Endodermal cell (in vitro differentiated cells): Measurements from ENCODE around the gene PRKAG2. TPM values are rescaled to one million over a fixed set of nuclear protein-coding genes. Genes with fewer than 3 reads are reported as not detected.

Experiments used
- DNase-seq: peaks from one replicate; pipeline ENCODE4 v3.0.0-alpha.2; 2017
- H3K27ac ChIP-seq: 2 replicates; pipeline ENCODE4 v1.5.1; 2013; ENCODE audit warnings: mild to moderate bottlenecking, low read depth, low read length, moderate library complexity
- H3K27me3 ChIP-seq: 2 replicates; pipeline ENCODE4 v1.6.1; 2013; ENCODE audit warnings: mild to moderate bottlenecking, low read length, moderate library complexity; ENCODE audit not compliant: insufficient read depth, control insufficient read depth, poor library complexity, severe bottlenecking
- H3K36me3 ChIP-seq: 2 replicates; pipeline ENCODE4 v1.7.0; 2013; ENCODE audit warnings: mild to moderate bottlenecking, low read length, moderate library complexity; ENCODE audit not compliant: control insufficient read depth, insufficient read depth
- H3K4me1 ChIP-seq: one replicate; pipeline ENCODE4 v1.7.0; 2013; ENCODE audit warnings: low read length; ENCODE audit not compliant: control insufficient read depth, insufficient read depth
- H3K4me3 ChIP-seq: 2 replicates; pipeline ENCODE4 v1.5.1; 2013; ENCODE audit warnings: mild to moderate bottlenecking, low read length, moderate library complexity
- H3K9ac ChIP-seq: 2 replicates; pipeline ENCODE4 v1.6.1; 2013; ENCODE audit warnings: mild to moderate bottlenecking, low read length, moderate library complexity; ENCODE audit not compliant: poor library complexity, severe bottlenecking; ENCODE audit errors: extremely low read depth
- H3K9me3 ChIP-seq: 2 replicates; pipeline ENCODE4 v1.6.1; 2013; ENCODE audit warnings: mild to moderate bottlenecking, low read length, moderate library complexity; ENCODE audit not compliant: control insufficient read depth
- H3K27ac Mint-ChIP-seq: 2 replicates; pipeline ENCODE4 v1.8.0; 2020; ENCODE audit warnings: mixed read lengths
- H3K27me3 Mint-ChIP-seq: 2 replicates; pipeline ENCODE4 v1.8.0; 2021; ENCODE audit warnings: mild to moderate bottlenecking, mixed read lengths; ENCODE audit not compliant: insufficient read depth
- H3K36me3 Mint-ChIP-seq: 2 replicates; pipeline ENCODE4 v1.8.0; 2020; ENCODE audit warnings: low read depth, mixed read lengths
- H3K4me1 Mint-ChIP-seq: 2 replicates; pipeline ENCODE4 v1.8.0; 2020; ENCODE audit warnings: mixed read lengths
- H3K4me3 Mint-ChIP-seq: 2 replicates; pipeline ENCODE4 v1.8.0; 2020; ENCODE audit warnings: mild to moderate bottlenecking, moderate library complexity, mixed read lengths
- H3K9me3 Mint-ChIP-seq: 2 replicates; pipeline ENCODE4 v1.8.0; 2020; ENCODE audit warnings: mild to moderate bottlenecking, mixed read lengths
- WGBS, 2 experiments: methylation state at CpG; one replicate each; pipeline versions ENCODE4 v1.1.5 to v1.1.7; 2013; ENCODE audit warnings: missing lambda C conversion rate in 2 of 2, mixed read lengths in 1 of 2; ENCODE audit not compliant: insufficient coverage in 1 of 2, insufficient read length in 1 of 2; 5-methylcytosine and 5-hydroxymethylcytosine counted together
- total RNA-seq, 2 donors: library from RNA; stranded (reverse); fragmentation: NEBNext Ultra II Directional in 1 of 2; extraction: Animal tissue kit (Norgen Biotek cat#: 25700) in 1 of 2; gene quantifications; 2 replicates in 1 of 2; 3 replicates in 1 of 2; pipeline ENCODE4 v1.2.1, GENCODE V29; 2021
- TF ChIP-seq, protein P1 (sequence below): fragments of 200-600 bp; sonication (generic); conservative IDR thresholded peaks from 2 replicates; pipeline ENCODE4 v1.5.0; 2021; ENCODE audit warnings: antibody characterized with exemption, mild to moderate bottlenecking

Gene PRKAG2
- total RNA-seq, 2 donors from 2014 or later = 17.2 to 20.7 TPM

DNA sequence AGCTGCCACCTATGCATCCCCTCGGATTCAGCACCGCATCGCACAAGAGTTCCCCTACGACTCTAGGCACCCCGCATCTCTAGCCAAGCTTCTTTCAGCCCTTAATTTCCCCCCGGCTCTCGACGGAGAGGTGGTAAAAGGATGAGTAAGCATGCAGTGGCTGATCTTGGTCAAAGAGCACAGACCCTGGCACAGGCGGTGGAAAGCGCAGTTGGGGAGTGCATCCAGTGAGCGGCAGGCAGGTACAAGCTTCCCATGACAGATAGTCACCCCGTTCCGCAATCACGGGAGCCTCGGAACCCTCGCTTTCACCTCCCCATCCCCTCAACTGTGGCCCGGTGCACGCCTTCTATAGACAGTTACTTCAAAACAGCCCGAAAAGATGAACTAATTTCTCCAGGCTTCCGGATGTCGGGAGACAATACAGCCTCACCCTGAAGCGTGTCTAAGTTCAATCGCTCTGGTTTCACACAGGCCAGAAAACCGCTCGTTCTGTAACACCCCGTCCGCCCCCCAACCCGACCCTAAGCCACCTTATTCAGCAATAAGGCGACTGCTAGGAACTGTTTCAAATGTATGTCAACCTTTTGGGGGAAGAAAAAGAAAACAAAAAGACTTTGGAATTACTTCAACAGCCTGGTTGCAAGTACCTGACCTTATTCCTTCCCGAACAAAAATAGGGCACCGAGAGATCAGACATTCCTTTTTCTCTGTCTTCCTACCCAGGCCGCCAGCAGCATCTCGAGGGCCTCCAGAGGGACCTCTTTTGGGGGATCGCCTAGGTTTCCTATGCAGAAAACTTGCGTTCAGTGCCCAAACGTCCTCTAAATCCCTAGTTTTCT, 358.6 kb downstream of the PRKAG2 start:
- DNase-seq = peak; percentile 74
- Histone ChIP-seq H3K9me3 (no peaks in the 10 kb centered on the region), H3K9ac (peak overlapping the region; percentile 93), H3K36me3 (peaks cover 4% of the 10 kb centered on the region), H3K4me3 (peak overlapping the region; percentile 97), H3K27me3 (no peaks in the 10 kb centered on the region), H3K4me1 (no peaks in the 10 kb centered on the region), H3K27ac (peak overlapping the region; percentile 91)
- no peaks in the 10 kb centered on the region for H3K9me3 Mint-ChIP-seq
- H3K27ac Mint-ChIP-seq = peak overlapping the region; percentile 92
- 0 to 1% methylated on average over 15 to 36 of the region's 36 CpGs for WGBS, 2 experiments
- TF ChIP-seq, protein P1, sequence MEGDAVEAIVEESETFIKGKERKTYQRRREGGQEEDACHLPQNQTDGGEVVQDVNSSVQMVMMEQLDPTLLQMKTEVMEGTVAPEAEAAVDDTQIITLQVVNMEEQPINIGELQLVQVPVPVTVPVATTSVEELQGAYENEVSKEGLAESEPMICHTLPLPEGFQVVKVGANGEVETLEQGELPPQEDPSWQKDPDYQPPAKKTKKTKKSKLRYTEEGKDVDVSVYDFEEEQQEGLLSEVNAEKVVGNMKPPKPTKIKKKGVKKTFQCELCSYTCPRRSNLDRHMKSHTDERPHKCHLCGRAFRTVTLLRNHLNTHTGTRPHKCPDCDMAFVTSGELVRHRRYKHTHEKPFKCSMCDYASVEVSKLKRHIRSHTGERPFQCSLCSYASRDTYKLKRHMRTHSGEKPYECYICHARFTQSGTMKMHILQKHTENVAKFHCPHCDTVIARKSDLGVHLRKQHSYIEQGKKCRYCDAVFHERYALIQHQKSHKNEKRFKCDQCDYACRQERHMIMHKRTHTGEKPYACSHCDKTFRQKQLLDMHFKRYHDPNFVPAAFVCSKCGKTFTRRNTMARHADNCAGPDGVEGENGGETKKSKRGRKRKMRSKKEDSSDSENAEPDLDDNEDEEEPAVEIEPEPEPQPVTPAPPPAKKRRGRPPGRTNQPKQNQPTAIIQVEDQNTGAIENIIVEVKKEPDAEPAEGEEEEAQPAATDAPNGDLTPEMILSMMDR = no peak
- peaks cover 3% of the 10 kb centered on the region for H3K36me3 Mint-ChIP-seq
- peaks cover 11% of the 10 kb centered on the region for H3K27me3 Mint-ChIP-seq
- peaks cover 15% of the 10 kb centered on the region for H3K4me1 Mint-ChIP-seq
- H3K4me3 Mint-ChIP-seq = peak overlapping the region; percentile 84

DNA sequence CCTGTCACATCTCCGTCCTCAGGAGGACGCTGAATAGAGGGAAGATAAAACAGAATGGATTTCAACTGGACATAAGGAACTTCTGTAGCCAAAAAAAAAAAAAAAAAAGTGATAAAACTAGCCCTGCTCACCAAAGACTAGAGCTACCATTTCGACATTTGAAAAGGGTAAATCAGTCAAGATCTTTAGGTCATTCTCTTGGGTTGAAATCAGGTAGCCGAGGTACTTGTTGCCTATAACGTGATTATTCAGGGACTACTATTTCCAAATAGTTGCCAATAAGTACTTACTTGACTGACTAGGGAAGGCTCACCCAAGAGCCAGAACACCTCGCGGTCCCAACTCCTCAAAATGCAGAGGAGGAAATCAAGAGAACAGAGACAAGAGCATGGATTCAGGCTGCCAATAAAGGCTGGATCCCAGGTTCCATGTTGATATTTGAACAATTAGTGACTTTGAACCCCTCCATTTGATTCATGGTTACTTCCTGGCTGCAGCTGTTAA, 359.3 kb downstream of the PRKAG2 start:
- Histone ChIP-seq H3K27ac (no peak overlapping the region), H3K4me1 (no peaks in the 10 kb centered on the region), H3K27me3 (no peaks in the 10 kb centered on the region), H3K9me3 (no peaks in the 10 kb centered on the region), H3K4me3 (peak overlapping the region; percentile 97), H3K9ac (peak overlapping the region; percentile 93), H3K36me3 (peaks cover 5% of the 10 kb centered on the region)
- no peak for DNase-seq
- Mint-ChIP-seq H3K27ac (peak overlapping the region; percentile 92), H3K9me3 (no peaks in the 10 kb centered on the region), H3K27me3 (peaks cover 9% of the 10 kb centered on the region), H3K4me1 (peaks cover 15% of the 10 kb centered on the region), H3K36me3 (peaks cover 3% of the 10 kb centered on the region), H3K4me3 (peak overlapping the region; percentile 84)
- 65 to 70% methylated on average over 6 to 7 of the region's 7 CpGs for WGBS, 2 experiments
- TF ChIP-seq, protein P1 = no peak

DNA sequence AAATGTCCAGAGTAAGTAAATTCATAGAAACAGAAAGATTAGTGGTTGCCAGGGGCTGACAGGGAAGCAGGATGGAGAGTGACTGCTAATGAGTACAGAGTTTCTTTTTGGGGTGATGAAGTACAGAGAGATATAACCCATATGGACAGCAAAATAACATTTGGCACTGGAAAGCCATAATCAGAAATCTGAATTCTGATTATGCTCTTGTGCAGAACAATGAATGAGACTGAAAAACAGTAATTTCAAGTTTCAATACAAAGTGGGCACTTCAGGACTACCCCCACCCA, 361.7 kb downstream of the PRKAG2 start:
- Mint-ChIP-seq H3K4me1 (peaks cover 15% of the 10 kb centered on the region), H3K27me3 (no peaks in the 10 kb centered on the region), H3K9me3 (no peaks in the 10 kb centered on the region), H3K4me3 (no peak overlapping the region), H3K36me3 (peaks cover 6% of the 10 kb centered on the region), H3K27ac (no peak overlapping the region)
- Histone ChIP-seq H3K9ac (no peak overlapping the region), H3K9me3 (no peaks in the 10 kb centered on the region), H3K27ac (no peak overlapping the region), H3K4me3 (peak overlapping the region; percentile 20), H3K4me1 (no peaks in the 10 kb centered on the region), H3K27me3 (no peaks in the 10 kb centered on the region), H3K36me3 (peaks cover 5% of the 10 kb centered on the region)
- no peak for DNase-seq
- TF ChIP-seq, protein P1 = no peak
